Measurements from ENCODE around the gene GOLGA5.

Gene GOLGA5

DNA sequence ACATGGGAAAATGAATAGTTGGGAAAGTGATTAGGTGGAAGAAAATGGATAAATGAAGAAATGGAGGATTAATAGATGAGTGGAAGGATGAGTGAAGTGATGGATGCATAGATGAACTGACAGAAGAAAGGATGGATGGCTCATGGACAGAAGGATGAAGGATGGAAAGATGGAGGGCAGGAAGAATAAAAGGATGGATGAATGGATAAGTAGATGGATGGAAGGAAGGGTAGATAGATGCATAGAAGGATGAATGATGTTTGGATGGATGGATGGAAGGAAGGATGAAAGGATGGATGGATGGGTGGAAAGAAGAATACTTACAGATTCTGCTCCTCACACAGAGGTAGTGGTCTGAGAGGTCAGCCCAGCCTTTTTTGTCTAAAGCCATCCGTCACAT is 93.1 kb downstream of the GOLGA5 start:
- Histone ChIP-seq H3K36me3 (ENCODE audit: insufficient read depth, low read length) (no peaks in the 10 kb centered on the region), H3K9me3 (replicated peaks; ENCODE audit: low read length) (no peaks in the 10 kb centered on the region), H3K27me3 (ENCODE audit: control insufficient read depth, insufficient read depth, low read length) (peaks cover 37% of the 10 kb centered on the region), H3K4me3 (ENCODE audit: low read length) (no peak overlapping the region), H3K4me1 (ENCODE audit: control insufficient read depth, insufficient read depth, low read length) (no peaks in the 10 kb centered on the region), H3K4me2 (ENCODE audit: low read length) (no peak overlapping the region), H3K9ac (ENCODE audit: low read depth, low read length) (no peak overlapping the region)

DNA sequence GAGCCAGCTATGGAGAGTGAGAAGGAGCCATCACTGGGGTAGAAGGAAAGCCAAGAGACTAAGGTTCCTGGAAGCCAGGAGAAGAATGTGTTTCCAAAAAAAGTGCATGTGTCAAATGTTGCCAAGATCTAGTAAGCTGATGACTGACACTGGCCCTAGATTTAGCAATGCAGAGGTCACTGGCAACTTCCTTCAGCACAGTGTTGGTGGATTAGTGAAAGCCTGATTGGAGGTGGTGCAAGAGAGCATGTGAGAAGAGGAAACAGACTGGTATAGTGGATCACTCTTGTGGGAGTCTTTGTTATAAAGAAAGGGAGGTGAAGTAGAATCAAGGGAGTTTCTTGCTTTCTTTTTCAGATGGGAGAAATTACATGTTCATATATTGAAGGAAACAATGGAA is 94.8 kb downstream of the GOLGA5 start:
- no peaks in the 10 kb centered on the region for H3K36me3 ChIP-seq (ENCODE audit: insufficient read depth, low read length)
- H3K4me2 ChIP-seq (ENCODE audit: low read length) = no peak overlapping the region

More for the DNA sequence above, 94.8 kb downstream of the GOLGA5 start:
- no peak overlapping the region for H3K9ac ChIP-seq (ENCODE audit: low read depth, low read length)
- peaks cover 37% of the 10 kb centered on the region for H3K27me3 ChIP-seq (ENCODE audit: control insufficient read depth, insufficient read depth, low read length)
- H3K4me3 ChIP-seq (ENCODE audit: low read length) = no peak overlapping the region
- H3K4me1 ChIP-seq (ENCODE audit: control insufficient read depth, insufficient read depth, low read length) = no peaks in the 10 kb centered on the region
- no peaks in the 10 kb centered on the region for H3K9me3 ChIP-seq (replicated peaks; ENCODE audit: low read length)
